ENCODE measurements around the gene PNLIPRP3.

PNLIPRP3 gene

GRCh38 chr10:116477986-116478664 is 50.5 kb downstream of the PNLIPRP3 start:
- no peak overlapping the region for H3K27ac ChIP-seq
- no peak for TF ChIP-seq CTCF (conservative IDR thresholded peaks at IDR 0.05)

GRCh38 chr10:116486770-116487448 is 59.3 kb downstream of the PNLIPRP3 start:
- no peak for TF ChIP-seq CTCF (conservative IDR thresholded peaks at IDR 0.05)
- H3K27ac ChIP-seq, result no peak overlapping the region

GRCh38 chr10:116487522-116488430 is 60.1 kb downstream of the PNLIPRP3 start:
- no peak for TF ChIP-seq CTCF (conservative IDR thresholded peaks at IDR 0.05)
- no peak overlapping the region for H3K27ac ChIP-seq

GRCh38 chr10:116489460-116489859 is 61.8 kb downstream of the PNLIPRP3 start:
- no peak overlapping the region for H3K27ac ChIP-seq
- TF ChIP-seq CTCF (conservative IDR thresholded peaks at IDR 0.05), result no peak

GRCh38 chr10:116490028-116490662 is 62.5 kb downstream of the PNLIPRP3 start:
- no peak overlapping the region for H3K27ac ChIP-seq
- TF ChIP-seq CTCF (conservative IDR thresholded peaks at IDR 0.05), result peak; percentile 72

- no peak for TF ChIP-seq CTCF (conservative IDR thresholded peaks at IDR 0.05)
- no peak overlapping the region for H3K27ac ChIP-seq
Observed at GRCh38 chr10:116504786-116505185, 77.1 kb downstream of the PNLIPRP3 start.
